SJSA1 (cell line): ENCODE data around the gene ARGLU1. TPM values are rescaled to one million over a fixed set of nuclear protein-coding genes. Genes with fewer than 3 reads are reported as not detected.
A peak's percentile ranks its signal among the peaks of the same experiment; 100 is the strongest.
"Not testable (repeated sequence)": the region's sequence is repeated elsewhere in the genome, so short reads cannot be mapped to it uniquely, and the experiment has no call there.

Experiments used
- DNase-seq, 2 experiments: peaks; one replicate each; pipeline ENCODE4 v3.0.0-alpha.2; 2015 to 2020; ENCODE audit warnings: low spot score in 2 of 2, low read depth in 1 of 2
- H3K27ac ChIP-seq: fragments of 250-450 bp; sonication (Bioruptor Pico); 2 replicates; pipeline ENCODE4 v1.5.1; 2020; ENCODE audit warnings: mild to moderate bottlenecking, moderate library complexity
- H3K27me3 ChIP-seq: fragments of 250-450 bp; sonication (Bioruptor Pico); replicated peaks from 2 replicates; pipeline ENCODE4 v1.5.1; 2020; ENCODE audit warnings: mild to moderate bottlenecking, moderate library complexity
- H3K36me3 ChIP-seq: fragments of 250-450 bp; sonication (Bioruptor Pico); 2 replicates; pipeline ENCODE4 v1.5.1; 2020; ENCODE audit warnings: mild to moderate bottlenecking
- H3K4me1 ChIP-seq: fragments of 250-450 bp; sonication (Bioruptor Pico); replicated peaks from 2 replicates; pipeline ENCODE4 v1.6.1; 2021; ENCODE audit warnings: mild to moderate bottlenecking
- H3K4me3 ChIP-seq: fragments of 250-450 bp; sonication (Bioruptor Pico); 2 replicates; pipeline ENCODE4 v1.5.1; 2020; ENCODE audit warnings: mild to moderate bottlenecking
- H3K9me3 ChIP-seq: fragments of 250-450 bp; sonication (Bioruptor Pico); replicated peaks from 2 replicates; pipeline ENCODE4 v1.5.1; 2020; ENCODE audit warnings: mild to moderate bottlenecking
- total RNA-seq: library from RNA; depleted of rRNA; stranded (reverse); fragments of >200 nt; shearing (Covaris generic); gene quantifications from 2 replicates; pipeline ENCODE4 v1.2.3, GENCODE V29; 2014; rRNA removed

Gene ARGLU1, protein sequence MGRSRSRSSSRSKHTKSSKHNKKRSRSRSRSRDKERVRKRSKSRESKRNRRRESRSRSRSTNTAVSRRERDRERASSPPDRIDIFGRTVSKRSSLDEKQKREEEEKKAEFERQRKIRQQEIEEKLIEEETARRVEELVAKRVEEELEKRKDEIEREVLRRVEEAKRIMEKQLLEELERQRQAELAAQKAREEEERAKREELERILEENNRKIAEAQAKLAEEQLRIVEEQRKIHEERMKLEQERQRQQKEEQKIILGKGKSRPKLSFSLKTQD
- total RNA-seq = 56.3 and 89.8 TPM in 2 replicates

GRCh38 chr13:106567474-106568298, at the start of gene ARGLU1:
ARGLU1 (minus strand) TSS chr13:106568137; CDS start chr13:106567919, 218 bp downstream.
- no peaks in the 10 kb centered on the region for H3K9me3 ChIP-seq
- no peaks in the 10 kb centered on the region for H3K27me3 ChIP-seq
- H3K4me3 ChIP-seq = peak within 1 kb of the TSS; percentile 93
- peak within 1 kb of the TSS; percentile 79 for H3K27ac ChIP-seq
- peaks cover 26% of the 10 kb centered on the region for H3K4me1 ChIP-seq
- H3K36me3 ChIP-seq = peaks cover 29% of the 10 kb centered on the region
- DNase-seq = peak; percentile 96 to 98

- no peaks in the 10 kb centered on the region for H3K9me3 ChIP-seq
- H3K4me3 ChIP-seq = no peak overlapping the region
- DNase-seq = peak; percentile 68 to 84
- peaks cover 14% of the 10 kb centered on the region for H3K4me1 ChIP-seq
- H3K27ac ChIP-seq = no peak overlapping the region
- H3K27me3 ChIP-seq = peaks cover 10% of the 10 kb centered on the region
- no peaks in the 10 kb centered on the region for H3K36me3 ChIP-seq
Measured at GRCh38 chr13:106617561-106617960, 49.6 kb upstream of the ARGLU1 start.

- no peak overlapping the region for H3K27ac ChIP-seq
- no peaks in the 10 kb centered on the region for H3K36me3 ChIP-seq
- no peak overlapping the region for H3K4me3 ChIP-seq
- H3K9me3 ChIP-seq = no peaks in the 10 kb centered on the region
- 0 out of 2 replicates have a peak, but pooled peaks cover 4% of the 10 kb centered on the region for H3K27me3 ChIP-seq
- H3K4me1 ChIP-seq = peaks cover 14% of the 10 kb centered on the region
- no peak for DNase-seq
Measured at GRCh38 chr13:106616729-106617128, 48.8 kb upstream of the ARGLU1 start.

GRCh38 chr13:106614874-106615273, 46.9 kb upstream of the ARGLU1 start:
- DNase-seq = no peak
- no peak overlapping the region for H3K27ac ChIP-seq
- no peak overlapping the region for H3K4me3 ChIP-seq
- no peaks in the 10 kb centered on the region for H3K9me3 ChIP-seq
- H3K4me1 ChIP-seq = peaks cover 23% of the 10 kb centered on the region
- H3K36me3 ChIP-seq = no peaks in the 10 kb centered on the region
- no peaks in the 10 kb centered on the region for H3K27me3 ChIP-seq

DNA sequence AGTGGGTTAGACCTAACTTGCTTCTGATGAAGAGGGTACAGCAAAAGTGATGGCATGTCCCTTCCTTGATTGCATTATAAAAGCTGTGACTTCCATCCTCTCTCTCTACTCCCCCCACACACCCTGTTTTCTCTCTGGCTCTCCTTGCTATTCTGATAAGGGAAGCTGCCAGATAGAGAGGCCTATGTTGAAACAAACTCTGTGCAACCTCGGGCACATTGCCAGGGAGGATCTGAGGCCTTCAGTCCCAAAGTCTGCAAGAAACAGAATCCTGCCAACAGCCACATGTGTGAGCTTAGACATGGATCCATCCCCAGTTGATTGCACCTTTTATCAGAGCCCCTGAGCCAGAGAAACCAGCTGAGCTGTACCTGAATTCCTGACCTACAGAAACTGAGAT, 44.8 kb upstream of the ARGLU1 start:
- no peak for DNase-seq
- H3K27me3 ChIP-seq = no peaks in the 10 kb centered on the region
- H3K4me1 ChIP-seq = peaks cover 20% of the 10 kb centered on the region
- no peak overlapping the region for H3K4me3 ChIP-seq
- H3K27ac ChIP-seq = no peak overlapping the region
- no peaks in the 10 kb centered on the region for H3K36me3 ChIP-seq
- H3K9me3 ChIP-seq = no peaks in the 10 kb centered on the region

DNA sequence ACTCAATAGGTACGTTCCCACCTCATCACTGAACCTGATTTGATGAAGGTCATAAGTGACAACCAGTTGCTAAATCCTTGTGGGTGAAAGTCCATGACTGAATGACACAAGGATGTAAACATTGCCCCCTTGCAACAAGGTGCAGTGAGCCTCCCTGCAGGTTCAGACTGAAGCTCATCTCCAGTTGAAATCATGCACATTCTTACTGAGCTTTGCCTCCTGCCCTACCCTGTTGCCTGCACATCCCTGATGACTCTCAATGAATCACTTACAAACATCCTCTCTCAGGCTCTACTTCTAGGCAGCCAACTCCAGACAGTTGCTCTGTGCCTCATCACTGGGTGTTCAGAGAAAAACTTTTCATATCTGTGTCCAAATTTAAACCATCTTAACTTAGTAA, 42.5 kb upstream of the ARGLU1 start:
- Histone ChIP-seq H3K4me1 (peaks cover 9% of the 10 kb centered on the region), H3K27me3 (no peaks in the 10 kb centered on the region), H3K9me3 (no peaks in the 10 kb centered on the region), H3K36me3 (no peaks in the 10 kb centered on the region), H3K27ac (no peak overlapping the region), H3K4me3 (no peak overlapping the region)
- DNase-seq = no peak

- no peaks in the 10 kb centered on the region for H3K27me3 ChIP-seq
- DNase-seq = no peak
Measured at GRCh38 chr13:106609116-106609515, 41.2 kb upstream of the ARGLU1 start.

DNA sequence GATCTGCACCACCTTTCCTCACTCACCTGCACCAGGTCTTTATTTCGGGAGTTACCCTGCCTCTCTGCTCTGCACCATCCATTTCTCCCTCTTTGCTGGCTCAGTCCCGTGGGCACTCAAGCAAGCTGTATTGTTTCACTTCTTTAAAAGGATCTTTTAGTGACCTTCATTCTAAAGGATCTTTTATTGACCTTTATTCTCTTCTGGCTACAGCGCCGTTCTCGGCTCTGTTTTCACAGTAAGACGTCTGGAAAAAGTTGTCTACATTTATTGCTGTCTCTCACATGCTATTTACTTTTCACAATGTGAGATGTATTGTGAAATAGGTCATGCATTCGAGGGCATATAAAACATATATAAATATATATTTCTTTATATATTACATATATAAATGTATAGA, 35.6 kb upstream of the ARGLU1 start:
- no peaks in the 10 kb centered on the region for H3K27me3 ChIP-seq
- no peak overlapping the region for H3K27ac ChIP-seq
- no peak overlapping the region for H3K4me3 ChIP-seq
- DNase-seq = no peak
- no peaks in the 10 kb centered on the region for H3K9me3 ChIP-seq
- H3K4me1 ChIP-seq = peaks cover 4% of the 10 kb centered on the region; the same call in 1 of the 2 replicates
- H3K36me3 ChIP-seq = no peaks in the 10 kb centered on the region

More at GRCh38 chr13:106609116-106609515, 41.2 kb upstream of the ARGLU1 start:
- Histone ChIP-seq H3K4me3 (no peak overlapping the region), H3K36me3 (no peaks in the 10 kb centered on the region), H3K9me3 (no peaks in the 10 kb centered on the region), H3K4me1 (peaks cover 9% of the 10 kb centered on the region), H3K27ac (no peak overlapping the region)

DNA sequence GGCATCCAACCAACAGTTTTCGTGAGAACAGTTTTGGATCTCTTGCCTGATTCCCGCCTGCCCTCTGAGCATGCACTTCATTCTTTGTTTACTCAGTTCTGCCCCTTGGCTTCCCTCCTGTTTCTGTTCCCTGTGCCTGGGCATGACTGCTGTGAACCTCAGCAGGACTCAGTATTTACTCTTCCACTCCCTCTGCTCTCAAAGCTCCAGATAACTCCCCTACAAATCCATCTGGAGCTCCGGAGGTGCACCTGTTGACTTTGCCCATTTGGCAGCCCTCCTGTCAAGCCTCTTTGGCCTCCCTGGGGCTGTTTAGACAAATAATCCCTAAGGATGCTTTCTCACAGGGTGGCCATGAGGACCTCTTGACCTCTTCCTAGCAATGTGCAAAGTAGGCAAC, 34.2 kb upstream of the ARGLU1 start:
- H3K4me1 ChIP-seq = peaks cover 4% of the 10 kb centered on the region; the same call in 1 of the 2 replicates
- no peak overlapping the region for H3K27ac ChIP-seq
- H3K27me3 ChIP-seq = no peaks in the 10 kb centered on the region
- no peak for DNase-seq
- no peaks in the 10 kb centered on the region for H3K9me3 ChIP-seq
- no peaks in the 10 kb centered on the region for H3K36me3 ChIP-seq
- no peak overlapping the region for H3K4me3 ChIP-seq

GRCh38 chr13:106601489-106601888, 33.6 kb upstream of the ARGLU1 start:
- Histone ChIP-seq H3K36me3 (no peaks in the 10 kb centered on the region), H3K4me1 (peaks cover 4% of the 10 kb centered on the region; the same call in 1 of the 2 replicates), H3K9me3 (no peaks in the 10 kb centered on the region), H3K27ac (no peak overlapping the region), H3K4me3 (no peak overlapping the region), H3K27me3 (no peaks in the 10 kb centered on the region)
- DNase-seq = no peak

DNA sequence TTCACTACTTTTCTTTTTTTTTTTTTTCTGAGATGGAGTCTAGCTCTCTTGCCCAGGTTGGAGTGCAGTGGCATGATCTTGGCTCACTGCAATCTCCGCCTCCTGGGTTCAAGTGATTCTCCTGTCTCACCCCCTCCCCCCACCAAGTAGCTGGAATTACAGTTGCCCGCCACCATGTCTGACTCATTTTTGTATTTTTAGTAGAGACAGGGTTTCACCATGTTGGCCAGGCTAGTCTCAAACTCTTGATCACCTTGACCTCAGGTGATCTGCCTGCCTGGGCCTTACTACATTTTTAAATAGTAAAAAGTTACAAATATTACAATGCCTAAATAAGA, 32.8 kb upstream of the ARGLU1 start:
- not testable (repeated sequence) for H3K9me3 ChIP-seq, H3K4me3 ChIP-seq, H3K27me3 ChIP-seq, H3K27ac ChIP-seq, H3K4me1 ChIP-seq, H3K36me3 ChIP-seq
- DNase-seq = peak in 1 of 2 experiments; percentile 16

- Histone ChIP-seq H3K36me3 (no peaks in the 10 kb centered on the region), H3K4me1 (peaks cover 4% of the 10 kb centered on the region; the same call in 1 of the 2 replicates), H3K27me3 (no peaks in the 10 kb centered on the region), H3K27ac (no peak overlapping the region), H3K4me3 (no peak overlapping the region), H3K9me3 (no peaks in the 10 kb centered on the region)
- DNase-seq = peak in 1 of 2 experiments; percentile 33
Measured at GRCh38 chr13:106599875-106600797, 32.2 kb upstream of the ARGLU1 start.

DNA sequence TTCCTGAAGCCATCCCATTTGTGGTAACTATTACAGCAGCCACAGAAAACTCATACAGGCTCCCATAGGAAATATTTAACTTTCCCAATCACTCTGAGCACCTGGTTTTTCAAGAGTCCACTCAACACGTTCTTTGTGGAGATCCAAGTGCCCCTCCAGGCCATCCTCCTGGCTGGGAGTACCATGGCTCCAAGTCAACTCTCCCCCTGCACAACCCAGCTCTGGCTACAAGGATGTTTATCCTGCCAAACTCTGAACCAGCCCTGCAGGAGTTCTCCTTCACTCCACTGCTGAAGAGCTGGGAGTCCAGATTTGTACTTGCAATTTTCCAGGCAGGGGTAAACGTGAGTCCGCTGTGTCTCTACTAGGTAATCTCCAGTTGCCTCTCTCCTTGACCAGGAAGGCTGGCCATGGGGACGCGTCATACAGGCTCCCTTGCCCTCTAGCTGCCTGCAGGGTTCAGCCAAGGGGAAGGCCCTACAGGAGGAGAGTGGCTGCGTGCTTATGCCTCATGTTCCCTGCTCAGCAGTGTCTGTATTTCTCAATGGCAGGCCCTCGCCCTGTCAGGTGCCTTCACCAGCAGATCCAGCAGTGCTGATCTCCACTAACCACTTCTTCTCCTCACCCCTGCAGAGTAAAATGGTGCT, 29.9 kb upstream of the ARGLU1 start:
- DNase-seq = no peak
- Histone ChIP-seq H3K27me3 (no peaks in the 10 kb centered on the region), H3K9me3 (no peaks in the 10 kb centered on the region), H3K4me3 (no peak overlapping the region), H3K4me1 (peaks cover 4% of the 10 kb centered on the region; the same call in 1 of the 2 replicates), H3K27ac (no peak overlapping the region), H3K36me3 (no peaks in the 10 kb centered on the region)
